GM19372 (cell line): ENCODE results near the gene PCNX3.
A peak's percentile ranks its signal among the peaks of the same experiment; 100 is the strongest.
"Not testable (repeated sequence)": the region's sequence is repeated elsewhere in the genome, so short reads cannot be mapped to it uniquely, and the experiment has no call there.

Experiments
- ATAC-seq: cut with Tn5 transposase; IDR thresholded peaks from one replicate; pipeline ENCODE4 v1.9.1; 2021; ENCODE audit warnings: mild to moderate bottlenecking, low read depth, moderate library complexity; ENCODE audit not compliant: unreplicated experiment

The PCNX3 gene

GRCh38 chr11:65651589-65652510 is 36.3 kb downstream of the PCNX3 start:
- ATAC-seq = no peak

GRCh38 chr11:65652511-65653228 is 37.1 kb downstream of the PCNX3 start:
- ATAC-seq = peak; percentile 83

GRCh38 chr11:65653229-65654225 is 38.0 kb downstream of the PCNX3 start:
- no peak for ATAC-seq

- ATAC-seq = no peak
Measured at GRCh38 chr11:65654375-65655349, 39.1 kb downstream of the PCNX3 start.

- ATAC-seq = no peak
Measured at GRCh38 chr11:65655570-65656332, 40.2 kb downstream of the PCNX3 start.

GRCh38 chr11:65657426-65657825 is 41.9 kb downstream of the PCNX3 start:
- no peak for ATAC-seq

GRCh38 chr11:65658174-65659021 is 42.8 kb downstream of the PCNX3 start:
- no peak for ATAC-seq

- ATAC-seq = no peak
Measured at GRCh38 chr11:65660038-65660437, 44.5 kb downstream of the PCNX3 start.

GRCh38 chr11:65660908-65661307 is 45.3 kb downstream of the PCNX3 start:
- ATAC-seq = not testable (repeated sequence)

- no peak for ATAC-seq
Measured at GRCh38 chr11:65661599-65662246, 46.1 kb downstream of the PCNX3 start.

- ATAC-seq = peak; percentile 25
Measured at GRCh38 chr11:65662247-65662798, 46.7 kb downstream of the PCNX3 start.

- ATAC-seq = peak; percentile 91
Measured at GRCh38 chr11:65662799-65663638, 47.4 kb downstream of the PCNX3 start, which contains the start of gene RELA. Gene RELA, minus strand, starts transcription at chr11:65662916. Its CDS starts 84 bp downstream, at chr11:65662832.

GRCh38 chr11:65663639-65664200 is 48.1 kb downstream of the PCNX3 start:
- ATAC-seq = no peak

- no peak for ATAC-seq
Measured at GRCh38 chr11:65672180-65672860, 56.7 kb downstream of the PCNX3 start.

GRCh38 chr11:65672982-65673381 is 57.4 kb downstream of the PCNX3 start:
- ATAC-seq = no peak
